HUES48 (cell line): ENCODE data around the gene NLRC3.

Experiments
- H3K27ac ChIP-seq: one replicate; pipeline ENCODE4 v1.7.0; 2013; ENCODE audit warnings: low read depth, low read length, inconsistent platforms
- H3K27me3 ChIP-seq: 2 replicates; pipeline ENCODE4 v1.6.1; 2013; ENCODE audit warnings: mild to moderate bottlenecking, low read length; ENCODE audit not compliant: control insufficient read depth, insufficient read depth
- H3K36me3 ChIP-seq: 2 replicates; pipeline ENCODE4 v1.6.1; 2013; ENCODE audit warnings: low read length; ENCODE audit not compliant: control insufficient read depth, insufficient read depth
- H3K4me1 ChIP-seq: 2 replicates; pipeline ENCODE4 v1.6.1; 2013; ENCODE audit warnings: mild to moderate bottlenecking, low read length; ENCODE audit not compliant: control insufficient read depth, insufficient read depth
- H3K4me3 ChIP-seq: 2 replicates; pipeline ENCODE4 v1.5.1; 2013; ENCODE audit warnings: mild to moderate bottlenecking, low read depth, low read length
- H3K9ac ChIP-seq: 2 replicates; pipeline ENCODE4 v1.6.1; 2013; ENCODE audit warnings: mild to moderate bottlenecking, low read depth, low read length, moderate library complexity
- H3K9me3 ChIP-seq: 2 replicates; pipeline ENCODE4 v1.6.1; 2013; ENCODE audit warnings: low read length; ENCODE audit not compliant: control insufficient read depth, insufficient read depth

NLRC3 gene

DNA sequence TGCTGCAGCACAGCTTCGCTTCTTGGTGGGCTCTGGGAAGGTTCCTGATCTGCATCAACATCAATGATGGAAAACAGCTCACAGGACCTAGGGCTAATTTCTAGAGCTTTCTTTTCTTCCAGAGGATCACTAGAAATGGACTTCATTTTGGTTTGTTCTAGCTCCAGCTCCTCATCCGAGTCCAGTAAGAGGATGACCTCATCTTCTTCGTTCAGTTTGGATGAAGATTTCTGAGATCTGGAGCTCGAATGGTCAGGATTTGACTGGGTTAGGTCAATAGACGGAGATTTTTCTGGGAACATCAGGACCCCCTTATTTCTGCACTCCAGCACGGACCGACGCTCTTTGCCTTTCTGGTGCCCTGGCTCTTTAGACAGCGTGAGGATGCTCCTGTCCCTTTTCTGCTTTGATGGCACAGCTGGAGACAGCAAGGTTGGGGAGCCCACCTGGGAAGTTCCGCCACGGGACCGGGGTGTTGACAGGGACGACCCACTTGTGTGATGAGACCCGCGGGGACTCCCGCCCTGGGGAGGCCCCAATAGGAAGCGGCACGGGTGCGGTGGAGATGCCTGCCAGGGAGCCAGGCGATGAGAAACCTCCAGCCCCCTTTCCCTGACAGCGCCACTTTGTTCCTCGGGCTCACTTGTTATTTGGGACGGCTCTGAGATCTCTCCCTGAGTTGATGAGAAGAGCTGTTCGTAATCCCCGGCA is 12.9 kb upstream of the NLRC3 start:
- no peak overlapping the region for H3K4me3 ChIP-seq
- H3K27ac ChIP-seq: no peak overlapping the region
- H3K27me3 ChIP-seq: no peaks in the 10 kb centered on the region
- no peaks in the 10 kb centered on the region for H3K9me3 ChIP-seq
- H3K9ac ChIP-seq: no peak overlapping the region
- peaks cover 29% of the 10 kb centered on the region for H3K36me3 ChIP-seq
- H3K4me1 ChIP-seq: no peaks in the 10 kb centered on the region; the same call in 1 of the 2 replicates

DNA sequence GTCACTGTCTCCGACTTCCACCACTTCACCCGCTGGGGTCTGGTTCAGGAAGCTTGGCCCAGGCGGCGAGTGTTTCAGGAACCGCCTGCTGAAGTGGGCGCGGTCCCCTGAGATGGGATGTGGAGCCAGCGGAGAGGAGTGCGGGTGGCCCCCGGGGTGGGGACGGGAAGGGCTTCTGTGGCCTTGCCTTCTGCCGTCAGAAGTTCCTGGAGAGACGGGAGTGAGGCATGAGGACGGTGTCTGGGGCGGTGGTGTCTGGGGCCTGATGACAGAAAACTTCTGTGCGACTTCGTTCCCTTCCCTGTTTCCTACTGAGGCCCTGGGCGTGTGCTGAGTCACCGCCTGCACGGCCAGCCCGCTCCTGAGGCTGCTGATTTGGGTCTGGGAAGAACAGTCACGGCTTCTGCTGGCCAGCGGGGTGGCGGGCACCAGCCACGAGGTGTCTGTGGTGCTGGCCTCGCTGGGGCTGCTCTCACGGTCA is 12.3 kb upstream of the NLRC3 start:
- H3K27me3 ChIP-seq: no peaks in the 10 kb centered on the region
- H3K4me3 ChIP-seq: no peak overlapping the region
- H3K9me3 ChIP-seq: no peaks in the 10 kb centered on the region
- peaks cover 30% of the 10 kb centered on the region for H3K36me3 ChIP-seq
- H3K27ac ChIP-seq: no peak overlapping the region
- no peaks in the 10 kb centered on the region; the same call in 1 of the 2 replicates for H3K4me1 ChIP-seq
- no peak overlapping the region for H3K9ac ChIP-seq

DNA sequence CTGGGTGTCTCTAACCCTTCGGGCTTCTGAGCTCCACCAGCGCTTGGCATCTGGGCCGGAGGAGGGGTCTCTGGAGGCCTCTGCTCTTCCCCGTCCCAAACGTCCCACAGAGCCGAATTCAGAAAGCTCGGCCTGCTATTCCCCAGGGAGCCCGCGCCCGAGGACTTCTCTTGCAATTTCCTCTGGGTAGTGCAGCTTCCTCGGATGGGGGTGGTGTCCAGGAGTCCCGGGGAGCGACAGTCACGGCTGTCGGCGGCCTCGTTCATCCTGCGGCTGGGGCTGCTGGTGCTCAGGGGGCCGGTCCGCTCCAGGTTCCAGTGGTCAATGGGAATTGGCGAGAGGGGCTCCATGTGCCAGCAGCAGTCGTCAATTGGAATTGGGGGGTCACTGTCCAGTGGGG is 11.8 kb upstream of the NLRC3 start:
- no peak overlapping the region for H3K9ac ChIP-seq
- peaks cover 33% of the 10 kb centered on the region for H3K36me3 ChIP-seq
- no peaks in the 10 kb centered on the region; the same call in 1 of the 2 replicates for H3K4me1 ChIP-seq
- no peak overlapping the region for H3K4me3 ChIP-seq
- no peak overlapping the region for H3K27ac ChIP-seq
- no peaks in the 10 kb centered on the region for H3K9me3 ChIP-seq
- H3K27me3 ChIP-seq: no peaks in the 10 kb centered on the region

DNA sequence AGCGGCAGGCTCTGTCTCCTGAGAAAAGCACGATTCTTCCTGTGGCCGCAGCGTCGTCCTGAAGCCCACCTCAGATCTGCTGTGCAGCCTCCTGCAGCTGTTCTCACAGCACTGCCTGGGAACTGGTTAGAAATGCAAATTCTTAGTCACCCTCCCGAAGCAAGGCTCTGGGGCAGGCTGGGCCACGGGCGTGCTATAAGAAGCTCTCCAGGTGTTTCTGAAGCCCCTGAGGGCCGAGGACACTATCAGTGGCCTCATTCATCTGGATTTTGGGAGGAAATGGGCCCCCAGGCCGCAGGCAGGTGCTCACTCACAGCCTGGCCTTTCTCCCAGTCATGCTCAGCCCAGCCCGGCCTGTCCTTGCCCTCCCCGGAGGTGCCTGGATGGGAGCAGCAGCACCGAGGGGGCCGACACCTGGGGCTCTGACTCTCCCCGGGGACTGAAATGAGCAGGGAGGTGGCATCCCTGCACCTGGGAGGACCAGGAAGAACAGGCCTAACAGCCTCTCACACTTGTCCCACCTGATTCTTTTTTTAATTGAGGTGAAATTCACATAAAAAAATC is 10.4 kb upstream of the NLRC3 start:
- no peaks in the 10 kb centered on the region for H3K9me3 ChIP-seq

DNA sequence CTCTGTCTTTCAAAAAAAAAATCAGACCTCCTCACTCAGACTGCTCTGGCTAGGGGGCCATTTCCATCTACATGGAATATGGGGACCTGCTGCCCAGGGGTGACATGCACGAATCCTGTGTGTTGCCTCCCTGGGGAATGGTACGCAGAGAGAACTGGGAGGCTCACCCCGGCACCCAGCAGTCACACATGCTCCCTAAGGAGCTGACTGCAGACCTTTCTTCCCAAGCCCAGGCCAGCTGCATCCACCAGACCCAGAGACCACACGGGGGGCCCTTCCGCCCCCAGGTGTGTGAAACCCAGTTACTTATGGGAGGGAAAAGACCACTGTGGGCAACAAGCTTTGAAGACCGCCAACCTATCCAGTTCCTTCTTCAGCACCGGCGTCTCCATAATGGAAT is 7.2 kb upstream of the NLRC3 start:
- Histone ChIP-seq H3K27ac (no peak overlapping the region), H3K27me3 (no peaks in the 10 kb centered on the region), H3K9me3 (no peaks in the 10 kb centered on the region), H3K9ac (no peak overlapping the region), H3K4me3 (no peak overlapping the region), H3K36me3 (peaks cover 27% of the 10 kb centered on the region), H3K4me1 (no peaks in the 10 kb centered on the region; the same call in 1 of the 2 replicates)

More for the DNA sequence above, 10.4 kb upstream of the NLRC3 start:
- H3K4me3 ChIP-seq: no peak overlapping the region
- no peaks in the 10 kb centered on the region for H3K27me3 ChIP-seq
- no peak overlapping the region for H3K9ac ChIP-seq
- H3K4me1 ChIP-seq: no peaks in the 10 kb centered on the region; the same call in 1 of the 2 replicates
- H3K27ac ChIP-seq: no peak overlapping the region
- peaks cover 44% of the 10 kb centered on the region for H3K36me3 ChIP-seq

DNA sequence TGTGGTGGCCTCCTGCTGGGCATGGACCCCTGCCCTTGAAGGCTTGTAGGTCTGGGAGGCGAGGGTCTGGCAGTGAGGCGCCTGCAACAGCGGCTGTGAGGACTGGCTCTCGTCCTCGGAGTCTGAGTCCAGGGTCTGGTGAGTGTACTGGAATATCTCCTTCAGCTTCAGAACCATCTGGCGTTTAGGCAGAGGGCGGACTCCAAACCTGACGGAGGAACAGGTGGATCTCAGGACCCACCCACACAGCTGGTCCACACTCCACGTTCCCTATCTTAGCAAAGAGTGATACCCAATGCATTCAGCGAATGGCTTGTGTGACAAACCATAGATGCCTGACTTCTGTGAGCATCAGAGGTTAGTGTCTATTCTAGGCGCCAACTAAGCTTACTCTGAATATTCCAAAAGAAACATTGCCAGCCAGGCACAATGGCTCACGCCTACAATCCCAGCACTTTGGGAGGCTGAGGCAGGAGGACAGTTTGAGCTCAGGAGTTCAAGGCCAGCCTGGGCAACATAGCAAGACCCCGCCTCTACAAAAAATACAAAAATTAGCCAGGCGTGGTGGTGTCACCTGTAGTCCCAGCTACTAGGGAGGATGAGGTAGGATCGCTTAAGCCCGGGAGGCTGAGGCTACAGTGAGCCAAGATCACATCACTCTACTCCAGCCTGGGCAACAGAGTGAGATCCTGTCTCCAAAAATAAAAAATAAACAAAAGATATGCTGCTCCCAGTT is 6.3 kb upstream of the NLRC3 start:
- Histone ChIP-seq H3K9ac (no peak overlapping the region), H3K4me3 (no peak overlapping the region), H3K27ac (no peak overlapping the region), H3K27me3 (no peaks in the 10 kb centered on the region), H3K9me3 (no peaks in the 10 kb centered on the region), H3K36me3 (peaks cover 24% of the 10 kb centered on the region), H3K4me1 (0 out of 2 replicates have a peak, but pooled peaks cover 3% of the 10 kb centered on the region)

DNA sequence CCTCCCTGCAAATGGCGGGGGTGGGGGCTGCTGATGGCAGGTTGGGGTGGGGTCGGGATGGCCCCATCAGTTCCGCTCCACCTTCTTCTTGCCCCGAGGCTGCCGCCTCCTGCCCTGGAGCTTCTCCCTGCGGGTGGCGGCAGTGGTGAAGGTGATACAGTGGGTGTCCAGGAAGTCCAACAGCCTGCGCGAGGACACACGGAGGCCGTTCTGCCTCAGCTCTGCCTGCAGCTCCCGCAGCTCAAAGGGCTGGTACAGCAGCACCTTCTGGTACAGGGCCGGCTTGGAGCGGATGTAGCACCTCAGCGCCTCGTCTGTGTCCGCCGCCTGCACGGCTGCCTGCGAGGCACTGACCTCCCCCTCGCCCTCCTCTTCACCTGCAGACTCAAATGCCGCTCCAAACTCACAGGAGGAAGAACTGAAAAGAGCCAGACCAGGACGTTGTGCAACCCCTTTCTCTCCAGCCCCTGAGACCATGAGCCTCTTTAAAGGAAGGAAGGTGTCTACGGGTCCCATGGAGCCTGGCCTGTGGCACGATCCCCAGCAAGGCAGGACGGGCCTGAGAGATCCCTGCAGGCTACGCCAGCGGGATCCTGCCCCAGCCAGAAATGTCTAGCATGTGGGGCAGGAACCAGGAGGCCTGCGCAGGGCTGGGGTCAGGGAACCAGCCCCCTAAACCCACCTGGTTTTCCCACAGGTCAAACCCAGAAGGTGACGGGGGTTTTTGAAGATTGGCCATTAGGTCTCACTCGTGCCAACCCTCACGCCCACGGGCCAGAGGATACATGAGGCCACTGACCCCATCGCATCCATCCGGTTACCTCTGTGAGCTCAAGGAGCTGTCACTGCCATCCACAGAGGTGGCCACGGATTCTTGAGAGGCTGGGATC is 5.3 kb upstream of the NLRC3 start:
- H3K27ac ChIP-seq: no peak overlapping the region
- H3K36me3 ChIP-seq: peaks cover 21% of the 10 kb centered on the region
- no peaks in the 10 kb centered on the region for H3K27me3 ChIP-seq
- no peaks in the 10 kb centered on the region for H3K9me3 ChIP-seq
- H3K4me1 ChIP-seq: 0 out of 2 replicates have a peak, but pooled peaks cover 3% of the 10 kb centered on the region
- no peak overlapping the region for H3K4me3 ChIP-seq
- no peak overlapping the region for H3K9ac ChIP-seq

DNA sequence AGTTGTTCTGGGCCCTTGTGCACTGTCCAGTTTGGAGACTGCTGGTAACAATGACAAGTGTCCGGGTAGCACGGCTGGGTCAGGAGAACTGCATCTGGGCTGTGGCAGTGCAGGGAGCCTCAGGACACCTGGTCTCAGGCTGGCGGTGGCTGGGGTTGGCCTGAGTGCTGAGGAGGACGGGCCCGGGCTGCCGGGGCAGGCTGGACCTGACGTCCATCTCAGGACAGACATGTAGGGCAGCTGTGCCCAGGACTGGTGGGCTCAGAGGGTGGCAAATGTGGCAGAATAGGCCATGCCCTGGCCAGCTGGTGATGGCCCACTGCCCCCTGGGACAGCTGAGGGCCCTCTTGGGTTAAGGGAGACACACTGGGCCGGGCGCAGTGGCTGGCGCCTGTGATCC is 4.2 kb upstream of the NLRC3 start:
- Histone ChIP-seq H3K9ac (no peak overlapping the region), H3K4me1 (0 out of 2 replicates have a peak, but pooled peaks cover 3% of the 10 kb centered on the region), H3K4me3 (no peak overlapping the region), H3K36me3 (peaks cover 21% of the 10 kb centered on the region), H3K27me3 (no peaks in the 10 kb centered on the region), H3K27ac (no peak overlapping the region), H3K9me3 (no peaks in the 10 kb centered on the region)

DNA sequence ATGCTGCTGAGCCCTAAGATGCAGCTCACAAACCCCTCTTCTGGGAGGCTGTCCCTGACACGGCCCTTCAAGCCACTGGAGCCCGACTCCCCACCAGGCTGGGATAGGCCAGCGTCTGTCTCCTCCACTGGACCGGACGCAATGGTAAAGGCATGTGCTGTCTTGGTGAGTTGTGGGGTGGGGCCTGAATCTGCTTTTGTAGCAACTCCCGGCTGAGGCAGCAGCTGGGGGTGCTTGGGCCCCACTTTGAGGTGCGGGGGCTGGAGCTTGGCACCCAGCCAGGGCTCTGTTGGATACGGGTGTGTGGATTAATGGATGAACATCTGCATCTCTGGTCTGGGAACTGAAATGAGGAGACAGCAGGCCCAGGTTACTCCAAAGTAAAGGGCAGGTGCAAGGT is 3.5 kb upstream of the NLRC3 start:
- H3K9me3 ChIP-seq: no peaks in the 10 kb centered on the region
- 0 out of 2 replicates have a peak, but pooled peaks cover 3% of the 10 kb centered on the region for H3K4me1 ChIP-seq
- no peak overlapping the region for H3K27ac ChIP-seq
- peaks cover 21% of the 10 kb centered on the region for H3K36me3 ChIP-seq
- no peak overlapping the region for H3K4me3 ChIP-seq
- H3K9ac ChIP-seq: no peak overlapping the region
- no peaks in the 10 kb centered on the region for H3K27me3 ChIP-seq

DNA sequence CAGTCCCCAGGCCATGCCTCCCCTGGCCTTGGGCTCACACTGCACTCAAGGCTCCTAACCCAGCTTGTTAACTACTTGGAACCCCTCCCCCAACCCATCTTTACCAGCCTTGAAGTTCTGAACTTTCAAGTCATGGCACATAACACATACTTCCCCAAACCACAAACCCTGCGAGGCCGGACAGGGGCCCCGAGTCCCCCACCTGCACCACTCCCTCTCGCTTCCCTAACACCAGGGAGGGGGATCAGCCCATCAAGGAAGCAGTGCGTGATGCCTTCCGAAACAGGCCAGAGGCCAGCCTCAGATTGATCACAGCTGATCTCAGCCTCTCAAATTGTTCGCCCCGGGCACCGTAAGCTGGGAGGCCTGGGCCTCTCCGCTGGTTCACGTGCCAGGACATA is 3.0 kb upstream of the NLRC3 start:
- Histone ChIP-seq H3K4me1 (0 out of 2 replicates have a peak, but pooled peaks cover 3% of the 10 kb centered on the region), H3K4me3 (no peak overlapping the region), H3K36me3 (peaks cover 21% of the 10 kb centered on the region), H3K27me3 (no peaks in the 10 kb centered on the region), H3K9ac (no peak overlapping the region), H3K9me3 (no peaks in the 10 kb centered on the region), H3K27ac (no peak overlapping the region)
